ENCODE results near the gene MFRP.

Gene MFRP

DNA sequence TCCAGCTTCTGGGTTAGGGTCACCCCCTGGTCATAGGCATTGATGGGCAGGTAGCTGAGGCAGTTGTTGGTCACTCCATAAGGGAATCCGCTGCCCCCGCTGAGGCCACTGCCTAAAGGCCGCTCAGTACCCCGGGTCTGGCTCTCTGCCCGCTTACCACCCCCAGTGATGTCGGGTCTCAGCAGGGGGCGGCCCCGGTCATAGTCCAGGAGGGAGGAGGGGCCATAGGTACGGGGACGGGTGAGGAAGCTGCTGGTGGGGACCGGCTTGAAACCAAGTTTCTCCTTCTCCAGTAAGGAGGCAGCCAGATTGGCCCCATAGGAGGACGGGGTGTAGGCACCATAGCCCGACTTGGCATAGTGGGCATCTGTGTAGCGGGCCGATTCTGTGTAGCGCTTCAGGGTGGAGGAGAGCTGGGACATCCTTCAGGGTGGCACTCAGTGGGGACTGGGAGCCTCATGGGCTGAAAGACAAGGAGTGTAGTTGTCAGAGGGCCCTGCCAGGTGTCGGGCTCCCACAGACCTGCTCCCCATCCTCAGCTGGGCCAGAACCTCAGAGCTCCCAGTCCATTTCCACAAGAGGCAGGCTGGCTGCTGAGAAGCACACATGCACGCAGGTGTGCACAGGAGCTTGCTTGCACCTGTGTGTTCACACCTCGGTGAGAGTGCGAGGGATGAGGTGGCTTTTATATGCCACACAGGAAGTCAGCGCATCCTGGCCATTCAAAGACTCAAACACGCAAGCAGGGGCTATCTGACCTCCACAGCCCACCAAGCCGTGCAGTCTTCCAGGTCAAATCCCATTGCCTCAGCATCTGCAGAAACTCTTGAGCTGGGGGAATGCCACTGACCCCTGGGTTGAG lies 26.8 kb upstream of the MFRP start:
- DNase-seq (ENCODE audit: low read depth), result no peak

GRCh38 chr11:119372260-119373058 lies 26.0 kb upstream of the MFRP start:
- no peak for DNase-seq (ENCODE audit: low read depth)

DNA sequence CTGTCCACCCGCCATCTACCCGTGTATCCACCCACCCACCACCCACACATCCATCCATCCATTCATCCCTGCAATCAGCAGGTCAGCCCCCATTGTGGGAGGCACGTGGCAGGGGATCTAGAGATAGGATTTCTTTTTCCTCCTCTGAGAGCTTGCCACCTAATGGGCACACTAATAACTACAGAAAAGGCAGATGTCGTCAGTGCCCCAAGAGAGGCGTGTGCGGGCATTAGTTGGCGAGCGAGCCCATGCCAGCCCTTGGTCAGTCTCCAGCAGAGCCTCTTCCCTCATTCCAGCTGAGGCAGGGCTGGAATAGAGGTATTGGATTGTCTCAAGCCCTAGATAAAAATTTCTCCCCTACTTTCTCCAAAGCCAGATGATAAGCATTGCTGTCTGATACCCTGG lies 25.3 kb upstream of the MFRP start:
- no peak for DNase-seq (ENCODE audit: low read depth)

DNA sequence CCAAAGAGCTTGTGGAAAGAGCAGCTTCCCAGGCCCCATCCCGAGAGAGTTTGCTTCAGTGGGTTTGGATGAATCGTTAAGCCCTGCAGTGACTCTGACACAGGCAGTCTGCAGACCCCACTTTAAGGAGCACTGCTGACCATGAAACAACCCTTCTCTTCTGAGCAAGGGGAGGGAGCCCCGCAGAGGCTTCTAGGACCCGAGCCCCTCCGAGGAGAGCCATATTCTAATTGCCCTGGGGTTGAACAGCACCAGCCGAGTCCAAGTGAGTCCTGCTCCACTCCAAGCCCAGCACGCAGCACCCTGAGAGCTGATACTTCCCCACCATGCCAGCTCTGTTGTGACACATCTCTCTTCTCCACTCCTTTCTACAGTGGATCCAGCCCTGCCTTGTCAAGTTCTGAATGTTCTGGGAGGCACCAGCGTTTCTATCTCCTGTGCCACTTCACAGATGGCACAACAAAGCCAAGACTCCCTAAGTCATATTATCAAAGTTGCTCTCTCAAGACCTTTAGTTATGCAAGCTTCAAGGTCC lies 24.6 kb upstream of the MFRP start:
- DNase-seq (ENCODE audit: low read depth), result no peak

DNA sequence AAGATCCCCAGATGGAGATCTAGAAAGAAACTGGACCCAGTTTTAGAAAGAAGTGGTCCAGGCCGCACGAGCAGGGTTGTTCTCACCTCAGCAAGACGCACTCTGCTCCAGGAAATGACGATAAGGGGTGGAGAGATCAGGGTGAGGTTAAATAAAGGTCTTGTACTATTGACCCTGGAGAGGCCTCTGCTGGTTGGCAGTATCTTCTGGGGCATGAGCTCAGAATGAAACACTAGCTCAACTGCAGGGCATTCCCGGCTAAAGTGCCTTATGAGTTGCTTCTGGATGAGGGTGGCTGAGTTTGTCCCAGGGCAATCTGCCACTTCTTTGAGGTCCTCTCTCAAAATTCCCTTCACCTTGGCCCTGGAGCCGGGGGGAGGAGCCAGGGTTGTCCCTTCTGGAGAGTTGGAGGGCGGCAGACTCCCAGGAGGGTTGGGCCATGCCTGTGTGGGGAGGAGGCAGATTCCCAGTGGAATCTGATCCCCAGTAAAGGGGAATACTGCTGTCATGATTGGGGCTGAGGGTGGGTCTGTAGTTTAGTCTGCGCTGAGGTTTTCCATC lies 24.1 kb upstream of the MFRP start:
- DNase-seq (ENCODE audit: low read depth), result no peak

- DNase-seq (ENCODE audit: low read depth), result no peak
Observed at GRCh38 chr11:119369132-119369925, 22.8 kb upstream of the MFRP start.

DNA sequence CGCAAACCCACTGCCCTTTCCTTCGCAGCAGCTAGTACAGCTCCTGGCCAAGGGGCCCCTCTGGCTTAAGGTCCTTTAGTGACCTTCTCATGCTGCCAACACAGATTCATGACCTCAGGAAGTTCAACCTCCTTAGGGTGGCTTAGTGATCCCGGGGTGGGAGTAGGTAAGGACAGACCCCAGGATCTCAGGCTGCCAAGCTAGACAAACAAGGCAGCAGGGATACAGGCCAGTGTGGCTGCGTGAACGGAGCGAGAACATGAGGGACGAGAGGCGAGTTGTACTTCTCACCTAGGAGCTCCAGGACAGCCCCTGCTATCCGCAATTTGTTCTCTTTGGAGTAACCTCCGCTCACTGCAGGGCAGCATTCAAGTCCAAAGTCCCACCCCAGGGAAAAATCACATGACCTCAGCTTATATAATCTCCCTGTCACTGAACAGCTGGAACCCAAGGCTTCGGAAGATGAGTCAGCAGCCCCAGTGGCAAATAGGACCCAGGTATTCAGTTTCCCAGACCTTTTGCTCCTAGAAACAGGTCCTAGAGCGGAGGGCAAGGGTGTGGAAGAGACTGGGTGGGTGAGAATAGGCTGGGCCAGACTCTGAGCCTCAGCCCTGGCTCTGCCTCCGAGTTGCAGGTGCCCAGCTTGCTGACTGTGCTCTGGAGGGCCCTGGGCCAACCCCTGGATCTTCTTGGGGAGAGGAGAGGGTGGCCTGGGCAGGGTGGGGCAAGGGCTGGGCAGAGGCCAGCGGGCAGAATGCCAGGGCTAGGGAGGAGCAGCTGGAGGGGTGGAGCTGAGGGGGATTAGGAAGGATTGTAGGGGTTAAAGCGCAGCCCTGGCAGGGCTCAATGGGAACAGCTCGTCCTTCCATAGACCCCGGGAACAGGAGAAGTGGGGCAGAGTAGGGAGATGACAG lies 21.9 kb upstream of the MFRP start:
- DNase-seq (ENCODE audit: low read depth), result no peak

- DNase-seq (ENCODE audit: low read depth), result no peak
Observed at GRCh38 chr11:119367661-119368120, 21.2 kb upstream of the MFRP start.

- no peak for DNase-seq (ENCODE audit: low read depth)
Observed at GRCh38 chr11:119366690-119367620, 20.4 kb upstream of the MFRP start.

- no peak for DNase-seq (ENCODE audit: low read depth)
Observed at GRCh38 chr11:119365071-119365591, 18.6 kb upstream of the MFRP start.

GRCh38 chr11:119363851-119364590 lies 17.5 kb upstream of the MFRP start:
- no peak for DNase-seq (ENCODE audit: low read depth)

- no peak for DNase-seq (ENCODE audit: low read depth)
Observed at GRCh38 chr11:119363081-119363850, 16.8 kb upstream of the MFRP start.

DNA sequence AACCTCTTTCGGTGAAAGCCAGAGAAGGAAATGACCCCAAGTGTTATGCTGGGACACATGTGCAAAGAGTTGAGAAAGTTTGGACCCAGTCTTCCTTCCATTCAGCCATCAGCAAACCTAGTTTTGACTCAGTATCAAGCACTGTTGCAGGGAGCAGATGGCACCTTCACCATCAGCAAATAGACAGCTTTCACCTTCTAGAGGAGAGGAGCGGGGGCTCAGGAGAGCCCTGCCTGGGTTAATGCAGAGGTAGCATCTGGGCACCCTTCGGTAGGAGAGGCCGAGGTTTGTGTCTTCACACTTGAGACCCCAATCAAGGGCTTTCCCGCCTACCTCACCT lies 16.2 kb upstream of the MFRP start:
- no peak for DNase-seq (ENCODE audit: low read depth)

- DNase-seq (ENCODE audit: low read depth), result no peak
Observed at GRCh38 chr11:119361941-119362725, 15.6 kb upstream of the MFRP start.

DNA sequence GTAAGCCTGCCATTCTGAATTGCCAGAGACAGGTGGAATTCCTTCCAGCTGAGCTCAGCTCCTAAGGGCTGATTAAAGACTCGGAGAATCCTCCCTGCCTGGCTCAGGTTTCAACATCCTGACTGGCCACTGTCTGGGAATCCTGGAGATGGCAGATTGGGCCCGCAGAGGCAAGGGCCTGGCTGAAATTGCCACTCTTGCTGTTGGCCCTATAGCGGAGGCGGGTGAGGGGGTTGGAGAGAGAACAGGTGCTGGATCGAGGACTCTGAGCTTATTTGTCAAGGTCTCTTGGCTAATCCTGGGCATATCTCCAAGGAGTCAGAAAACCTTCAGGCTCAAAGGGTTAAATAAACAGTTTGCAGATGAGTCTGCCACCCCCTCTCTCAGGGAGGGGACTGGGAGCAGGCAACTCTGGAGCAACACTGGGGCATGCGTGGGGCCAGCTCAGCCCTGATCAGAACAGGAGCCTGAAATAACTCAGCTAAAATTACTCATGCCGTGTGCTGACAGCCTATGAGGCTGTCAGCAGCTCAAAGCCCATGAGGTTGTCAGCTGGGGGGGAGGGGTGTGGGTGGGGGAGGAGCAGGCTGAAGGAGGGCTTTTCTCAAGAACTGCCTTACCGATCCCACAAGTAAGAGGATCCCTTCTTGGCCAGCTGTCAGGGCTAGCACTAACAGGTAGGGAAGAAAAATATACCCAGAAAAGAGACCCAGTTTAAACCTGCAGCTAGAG lies 14.7 kb upstream of the MFRP start:
- no peak for DNase-seq (ENCODE audit: low read depth)
